Measurements from ENCODE around the gene TNFRSF13B. TPM values are rescaled to one million over a fixed set of nuclear protein-coding genes. Genes with fewer than 3 reads are reported as not detected.
"Not testable (repeated sequence)": the region's sequence is repeated elsewhere in the genome, so short reads cannot be mapped to it uniquely, and the experiment has no call there.

The TNFRSF13B gene
- total RNA-seq, 3 donors from 2014 or later (not counting 1 experiment from before 2014, with no cell fraction given) = 0.70 to 7.7 (median 0.89) TPM

- TF ChIP-seq CTCF (IDR thresholded peaks at IDR 0.05) = no peak
- 70% methylated on average over 7 of the region's 7 CpGs for WGBS (ENCODE audit: insufficient coverage)
- Mint-ChIP-seq H3K27ac (no peak overlapping the region), H3K27me3 (ENCODE audit: low read depth in 2 of 2) (peaks cover 16 to 33% of the 10 kb centered on the region in 2 donors), H3K36me3 (no peaks in the 10 kb centered on the region), H3K4me1 (no peaks in the 10 kb centered on the region), H3K9me3 (no peaks in the 10 kb centered on the region), H3K4me3 (no peak overlapping the region)
- H3K27ac ChIP-seq (ENCODE audit: low read length) = no peak overlapping the region
- no peaks in the 10 kb centered on the region for H3K27me3 ChIP-seq (ENCODE audit: control insufficient read depth, insufficient read depth, low read length)
- no peak for DNase-seq
- no peak for ATAC-seq
- no peaks in the 10 kb centered on the region for H3K4me1 ChIP-seq (ENCODE audit: control insufficient read depth, insufficient read depth, low read length)
- intact Hi-C loops (cut with micrococcal nuclease) = no loop called here
- H3K36me3 ChIP-seq (ENCODE audit: control insufficient read depth, insufficient read depth, low read length) = no peaks in the 10 kb centered on the region
- H3K9me3 ChIP-seq (ENCODE audit: control insufficient read depth, insufficient read depth, low read length) = no peaks in the 10 kb centered on the region
- H3K4me3 ChIP-seq (ENCODE audit: low read length) = no peak overlapping the region
Observed at GRCh38 chr17:16962804-16963203, 9.1 kb downstream of the TNFRSF13B start.

GRCh38 chr17:16961792-16962191 lies 10.1 kb downstream of the TNFRSF13B start:
- Mint-ChIP-seq H3K9me3 (no peaks in the 10 kb centered on the region), H3K4me3 (no peak overlapping the region), H3K27me3 (ENCODE audit: low read depth in 2 of 2) (peaks cover 19 to 42% of the 10 kb centered on the region in 2 donors), H3K36me3 (no peaks in the 10 kb centered on the region), H3K4me1 (no peaks in the 10 kb centered on the region), H3K27ac (no peak overlapping the region)
- no peaks in the 10 kb centered on the region for H3K27me3 ChIP-seq (ENCODE audit: control insufficient read depth, insufficient read depth, low read length)
- no peak for ATAC-seq
- no peak overlapping the region for H3K4me3 ChIP-seq (ENCODE audit: low read length)
- no peak for DNase-seq
- WGBS (ENCODE audit: insufficient coverage) = 68% methylated on average over 3 of the region's 3 CpGs
- no peaks in the 10 kb centered on the region for H3K9me3 ChIP-seq (ENCODE audit: control insufficient read depth, insufficient read depth, low read length)
- intact Hi-C loops (cut with micrococcal nuclease) = no loop called here
- H3K4me1 ChIP-seq (ENCODE audit: control insufficient read depth, insufficient read depth, low read length) = no peaks in the 10 kb centered on the region
- no peak for TF ChIP-seq CTCF (IDR thresholded peaks at IDR 0.05)
- H3K27ac ChIP-seq (ENCODE audit: low read length) = no peak overlapping the region
- no peaks in the 10 kb centered on the region for H3K36me3 ChIP-seq (ENCODE audit: control insufficient read depth, insufficient read depth, low read length)

GRCh38 chr17:16961022-16961421 lies 10.9 kb downstream of the TNFRSF13B start:
- intact Hi-C loops (cut with micrococcal nuclease); H3K4me1 Mint-ChIP-seq; H3K27ac Mint-ChIP-seq; H3K36me3 ChIP-seq (ENCODE audit: control insufficient read depth, insufficient read depth, low read length); ATAC-seq; DNase-seq; H3K9me3 ChIP-seq (ENCODE audit: control insufficient read depth, insufficient read depth, low read length); H3K9me3 Mint-ChIP-seq; H3K36me3 Mint-ChIP-seq; H3K4me3 Mint-ChIP-seq; H3K4me3 ChIP-seq (ENCODE audit: low read length); H3K4me1 ChIP-seq (ENCODE audit: control insufficient read depth, insufficient read depth, low read length); H3K27me3 ChIP-seq (ENCODE audit: control insufficient read depth, insufficient read depth, low read length); H3K27ac ChIP-seq (ENCODE audit: low read length): not testable (repeated sequence)
- WGBS (ENCODE audit: insufficient coverage) = 80% methylated on average over 1 of the region's 2 CpGs
- H3K27me3 Mint-ChIP-seq (ENCODE audit: low read depth in 2 of 2) = peaks cover 26 to 49% of the 10 kb centered on the region in 2 donors

GRCh38 chr17:16955011-16955410 lies 16.9 kb downstream of the TNFRSF13B start:
- H3K27me3 ChIP-seq (ENCODE audit: control insufficient read depth, insufficient read depth, low read length); H3K4me1 Mint-ChIP-seq; H3K4me1 ChIP-seq (ENCODE audit: control insufficient read depth, insufficient read depth, low read length); H3K36me3 ChIP-seq (ENCODE audit: control insufficient read depth, insufficient read depth, low read length); H3K9me3 ChIP-seq (ENCODE audit: control insufficient read depth, insufficient read depth, low read length); ATAC-seq; H3K36me3 Mint-ChIP-seq; H3K27ac Mint-ChIP-seq; H3K4me3 Mint-ChIP-seq; H3K27ac ChIP-seq (ENCODE audit: low read length); DNase-seq; H3K4me3 ChIP-seq (ENCODE audit: low read length); intact Hi-C loops (cut with micrococcal nuclease); H3K9me3 Mint-ChIP-seq: not testable (repeated sequence)
- peaks cover 33 to 34% of the 10 kb centered on the region in 2 donors for H3K27me3 Mint-ChIP-seq (ENCODE audit: low read depth in 2 of 2)
- 80% methylated on average over 6 of the region's 6 CpGs for WGBS (ENCODE audit: insufficient coverage)
